Colonic mucosa (tissue), 4 donors: ENCODE results near the gene ARPC4. TPM values are rescaled to one million over a fixed set of nuclear protein-coding genes. Genes with fewer than 3 reads are reported as not detected.

Experiments used
- DNase-seq: peaks from one replicate; pipeline ENCODE4 v3.0.0-alpha.2; 2020
- H3K27ac ChIP-seq: fragments of 200-600 bp; one replicate; pipeline ENCODE4 v1.8.0; 2021
- H3K27me3 ChIP-seq: fragments of 200-600 bp; one replicate; pipeline ENCODE4 v1.8.0; 2021
- H3K36me3 ChIP-seq: fragments of 200-600 bp; one replicate; pipeline ENCODE4 v1.8.0; 2021
- H3K4me1 ChIP-seq: fragments of 200-600 bp; one replicate; pipeline ENCODE4 v1.8.0; 2021; ENCODE audit warnings: mild to moderate bottlenecking
- H3K4me3 ChIP-seq: fragments of 200-600 bp; one replicate; pipeline ENCODE4 v1.8.0; 2021
- H3K9ac ChIP-seq, 2 donors: one replicate each; pipeline ENCODE4 v1.7.0; 2013; ENCODE audit warnings: control low read depth in 2 of 2, low read depth in 2 of 2, low read length in 2 of 2
- H3K9me3 ChIP-seq: fragments of 200-600 bp; one replicate; pipeline ENCODE4 v1.8.0; 2021
- CTCF ChIP-seq: fragments of 200-600 bp; IDR thresholded peaks from one replicate; pipeline ENCODE4 v1.8.0; 2022; ENCODE audit warnings: antibody characterized with exemption, mild to moderate bottlenecking
- intact Hi-C: fragments of 100-400 bp; cut with DNase I; formaldehyde crosslinking; loops from one replicate; pipeline ENCODE4 v1.14.1; 2022
- total RNA-seq, 2 donors: library from RNA; stranded (reverse); fragmentation: NEBNext Ultra II Directional in 1 of 2; extraction: Animal tissue kit (Norgen Biotek cat#: 25700) in 1 of 2; gene quantifications; one replicate each; pipeline ENCODE4 v1.2.1, GENCODE V29; 2021
- donor health status: healthy.
- donor health status: DM: no; HTN: no; CAD: no.
- donor health status: DM: no; HTN: no; CAD: no.

ARPC4 gene
- total RNA-seq, 2 donors from 2014 or later, result 221 to 228 TPM

- DNase-seq, result no peak
- TF ChIP-seq CTCF, result no peak
- Histone ChIP-seq H3K27me3 (no peaks in the 10 kb centered on the region), H3K4me3 (no peak overlapping the region), H3K36me3 (no peaks in the 10 kb centered on the region), H3K27ac (no peak overlapping the region), H3K9ac (no peak overlapping the region), H3K9me3 (no peaks in the 10 kb centered on the region), H3K4me1 (no peaks in the 10 kb centered on the region)
- intact Hi-C loops, result no loop called here
Observed at GRCh38 chr3:9786209-9786739, 6.6 kb upstream of the ARPC4 start.

GRCh38 chr3:9786825-9787669 is 5.8 kb upstream of the ARPC4 start:
- H3K9ac ChIP-seq, result no peak overlapping the region
- no peaks in the 10 kb centered on the region for H3K27me3 ChIP-seq
- intact Hi-C loops, result no loop called here
- no peak overlapping the region for H3K4me3 ChIP-seq
- DNase-seq, result no peak
- no peak overlapping the region for H3K27ac ChIP-seq
- peak; percentile 21 for TF ChIP-seq CTCF
- no peaks in the 10 kb centered on the region for H3K4me1 ChIP-seq
- H3K9me3 ChIP-seq, result no peaks in the 10 kb centered on the region
- no peaks in the 10 kb centered on the region for H3K36me3 ChIP-seq

- intact Hi-C loops, result no loop called here
- Histone ChIP-seq H3K9me3 (no peaks in the 10 kb centered on the region), H3K4me1 (no peaks in the 10 kb centered on the region), H3K9ac (no peak overlapping the region), H3K27me3 (no peaks in the 10 kb centered on the region), H3K36me3 (no peaks in the 10 kb centered on the region), H3K4me3 (no peak overlapping the region), H3K27ac (no peak overlapping the region)
- no peak for TF ChIP-seq CTCF
- DNase-seq, result no peak
Observed at GRCh38 chr3:9787714-9788113, 5.2 kb upstream of the ARPC4 start.

GRCh38 chr3:9791127-9791526 is 1.8 kb upstream of the ARPC4 start:
- H3K9ac ChIP-seq, result no peak overlapping the region
- no peaks in the 10 kb centered on the region for H3K9me3 ChIP-seq
- no peak overlapping the region for H3K4me3 ChIP-seq
- H3K27ac ChIP-seq, result no peak overlapping the region
- no peak for DNase-seq
- no peaks in the 10 kb centered on the region for H3K36me3 ChIP-seq
- no peak for TF ChIP-seq CTCF
- H3K4me1 ChIP-seq, result no peaks in the 10 kb centered on the region
- intact Hi-C loops, result loop anchor here (5.0 kb wide), 1 partner anchor 44 kb away; the partner anchor contains the start of gene OGG1
- H3K27me3 ChIP-seq, result no peaks in the 10 kb centered on the region

- DNase-seq, result no peak
- no peaks in the 10 kb centered on the region for H3K9me3 ChIP-seq
- intact Hi-C loops, result loop anchor here (5.0 kb wide), 1 partner anchor 45 kb away; the partner anchor contains the start of gene OGG1
- H3K27ac ChIP-seq, result peak overlapping the region; percentile 96
- H3K9ac ChIP-seq, result peak overlapping the region; percentile 84 to 95
- H3K27me3 ChIP-seq, result no peaks in the 10 kb centered on the region
- H3K36me3 ChIP-seq, result no peaks in the 10 kb centered on the region
- H3K4me1 ChIP-seq, result no peaks in the 10 kb centered on the region
- H3K4me3 ChIP-seq, result peak overlapping the region; percentile 90
- no peak for TF ChIP-seq CTCF
Observed at GRCh38 chr3:9791790-9792404, 985 bp upstream of the ARPC4 start.
